Endodermal cell (in vitro differentiated cells): ENCODE data around the gene USF2. TPM values are rescaled to one million over a fixed set of nuclear protein-coding genes. Genes with fewer than 3 reads are reported as not detected.

ENCODE experiments used
- DNase-seq: peaks from one replicate; pipeline ENCODE4 v3.0.0-alpha.2; 2017
- H3K27ac ChIP-seq: 2 replicates; pipeline ENCODE4 v1.5.1; 2013; ENCODE audit warnings: mild to moderate bottlenecking, low read depth, low read length, moderate library complexity
- H3K27me3 ChIP-seq: 2 replicates; pipeline ENCODE4 v1.6.1; 2013; ENCODE audit warnings: mild to moderate bottlenecking, low read length, moderate library complexity; ENCODE audit not compliant: insufficient read depth, control insufficient read depth, poor library complexity, severe bottlenecking
- H3K36me3 ChIP-seq: 2 replicates; pipeline ENCODE4 v1.7.0; 2013; ENCODE audit warnings: mild to moderate bottlenecking, low read length, moderate library complexity; ENCODE audit not compliant: control insufficient read depth, insufficient read depth
- H3K4me1 ChIP-seq: one replicate; pipeline ENCODE4 v1.7.0; 2013; ENCODE audit warnings: low read length; ENCODE audit not compliant: control insufficient read depth, insufficient read depth
- H3K4me3 ChIP-seq: 2 replicates; pipeline ENCODE4 v1.5.1; 2013; ENCODE audit warnings: mild to moderate bottlenecking, low read length, moderate library complexity
- H3K9ac ChIP-seq: 2 replicates; pipeline ENCODE4 v1.6.1; 2013; ENCODE audit warnings: mild to moderate bottlenecking, low read length, moderate library complexity; ENCODE audit not compliant: poor library complexity, severe bottlenecking; ENCODE audit errors: extremely low read depth
- H3K9me3 ChIP-seq: 2 replicates; pipeline ENCODE4 v1.6.1; 2013; ENCODE audit warnings: mild to moderate bottlenecking, low read length, moderate library complexity; ENCODE audit not compliant: control insufficient read depth
- H3K27ac Mint-ChIP-seq: 2 replicates; pipeline ENCODE4 v1.8.0; 2020; ENCODE audit warnings: mixed read lengths
- H3K27me3 Mint-ChIP-seq: 2 replicates; pipeline ENCODE4 v1.8.0; 2021; ENCODE audit warnings: mild to moderate bottlenecking, mixed read lengths; ENCODE audit not compliant: insufficient read depth
- H3K36me3 Mint-ChIP-seq: 2 replicates; pipeline ENCODE4 v1.8.0; 2020; ENCODE audit warnings: low read depth, mixed read lengths
- H3K4me1 Mint-ChIP-seq: 2 replicates; pipeline ENCODE4 v1.8.0; 2020; ENCODE audit warnings: mixed read lengths
- H3K4me3 Mint-ChIP-seq: 2 replicates; pipeline ENCODE4 v1.8.0; 2020; ENCODE audit warnings: mild to moderate bottlenecking, moderate library complexity, mixed read lengths
- H3K9me3 Mint-ChIP-seq: 2 replicates; pipeline ENCODE4 v1.8.0; 2020; ENCODE audit warnings: mild to moderate bottlenecking, mixed read lengths
- WGBS, 2 experiments: methylation state at CpG; one replicate each; pipeline versions ENCODE4 v1.1.5 to v1.1.7; 2013; ENCODE audit warnings: missing lambda C conversion rate in 2 of 2, mixed read lengths in 1 of 2; ENCODE audit not compliant: insufficient coverage in 1 of 2, insufficient read length in 1 of 2; 5-methylcytosine and 5-hydroxymethylcytosine counted together
- total RNA-seq, 2 donors: library from RNA; stranded (reverse); fragmentation: NEBNext Ultra II Directional in 1 of 2; extraction: Animal tissue kit (Norgen Biotek cat#: 25700) in 1 of 2; gene quantifications; 2 replicates in 1 of 2; 3 replicates in 1 of 2; pipeline ENCODE4 v1.2.1, GENCODE V29; 2021
- TF ChIP-seq, protein P1 (sequence below): fragments of 200-600 bp; sonication (generic); conservative IDR thresholded peaks from 2 replicates; pipeline ENCODE4 v1.5.0; 2021; ENCODE audit warnings: antibody characterized with exemption, mild to moderate bottlenecking

USF2 gene
- total RNA-seq, 2 donors from 2014 or later = 111 to 121 TPM

GRCh38 chr19:35322014-35322413, 53.3 kb downstream of the USF2 start:
- WGBS, 2 experiments = 89 to 92% methylated on average over 6 to 8 of the region's 9 CpGs
- no peaks in the 10 kb centered on the region for H3K27me3 Mint-ChIP-seq
- H3K4me1 ChIP-seq = no peaks in the 10 kb centered on the region

DNA sequence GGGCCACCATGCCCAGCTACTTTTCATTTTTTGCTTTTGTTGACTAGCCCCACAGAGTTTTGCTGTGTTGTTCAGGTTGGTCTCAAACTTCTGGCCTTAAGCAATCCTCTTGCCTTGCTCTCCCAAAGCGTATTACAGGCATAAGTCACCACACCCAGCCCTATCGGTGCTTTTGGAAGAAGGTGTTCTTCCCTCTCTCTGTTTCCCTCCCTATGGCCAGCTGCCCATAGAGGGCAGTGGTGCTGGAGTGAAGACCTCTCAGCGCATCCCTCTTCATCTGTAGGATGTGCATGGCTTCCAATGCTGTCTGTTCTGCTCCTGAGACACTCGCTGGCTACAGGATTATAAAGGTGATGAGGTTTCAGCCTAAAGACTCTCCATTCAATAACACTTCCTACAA, 58.9 kb downstream of the USF2 start:
- H3K27me3 ChIP-seq = no peaks in the 10 kb centered on the region
- Mint-ChIP-seq H3K27me3 (no peaks in the 10 kb centered on the region), H3K9me3 (no peaks in the 10 kb centered on the region), H3K36me3 (no peaks in the 10 kb centered on the region), H3K4me1 (no peaks in the 10 kb centered on the region), H3K27ac (no peak overlapping the region), H3K4me3 (no peak overlapping the region)
- H3K36me3 ChIP-seq = no peaks in the 10 kb centered on the region
- no peak overlapping the region for H3K9ac ChIP-seq
- no peak overlapping the region for H3K27ac ChIP-seq
- H3K9me3 ChIP-seq = no peaks in the 10 kb centered on the region
- H3K4me1 ChIP-seq = no peaks in the 10 kb centered on the region
- DNase-seq = peak; percentile 74
- TF ChIP-seq, protein P1, sequence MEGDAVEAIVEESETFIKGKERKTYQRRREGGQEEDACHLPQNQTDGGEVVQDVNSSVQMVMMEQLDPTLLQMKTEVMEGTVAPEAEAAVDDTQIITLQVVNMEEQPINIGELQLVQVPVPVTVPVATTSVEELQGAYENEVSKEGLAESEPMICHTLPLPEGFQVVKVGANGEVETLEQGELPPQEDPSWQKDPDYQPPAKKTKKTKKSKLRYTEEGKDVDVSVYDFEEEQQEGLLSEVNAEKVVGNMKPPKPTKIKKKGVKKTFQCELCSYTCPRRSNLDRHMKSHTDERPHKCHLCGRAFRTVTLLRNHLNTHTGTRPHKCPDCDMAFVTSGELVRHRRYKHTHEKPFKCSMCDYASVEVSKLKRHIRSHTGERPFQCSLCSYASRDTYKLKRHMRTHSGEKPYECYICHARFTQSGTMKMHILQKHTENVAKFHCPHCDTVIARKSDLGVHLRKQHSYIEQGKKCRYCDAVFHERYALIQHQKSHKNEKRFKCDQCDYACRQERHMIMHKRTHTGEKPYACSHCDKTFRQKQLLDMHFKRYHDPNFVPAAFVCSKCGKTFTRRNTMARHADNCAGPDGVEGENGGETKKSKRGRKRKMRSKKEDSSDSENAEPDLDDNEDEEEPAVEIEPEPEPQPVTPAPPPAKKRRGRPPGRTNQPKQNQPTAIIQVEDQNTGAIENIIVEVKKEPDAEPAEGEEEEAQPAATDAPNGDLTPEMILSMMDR = peak; percentile 77
- WGBS, 2 experiments = 83% methylated on average over 4 of the region's 4 CpGs; no CpG with 5 or more reads in 1 of the 2 experiments
- H3K4me3 ChIP-seq = no peak overlapping the region

More at GRCh38 chr19:35322014-35322413, 53.3 kb downstream of the USF2 start:
- Histone ChIP-seq H3K27ac (no peak overlapping the region), H3K36me3 (no peaks in the 10 kb centered on the region), H3K4me3 (no peak overlapping the region), H3K9me3 (peaks cover 7% of the 10 kb centered on the region), H3K9ac (no peak overlapping the region), H3K27me3 (no peaks in the 10 kb centered on the region)
- no peak for DNase-seq
- Mint-ChIP-seq H3K27ac (no peak overlapping the region), H3K9me3 (peaks cover 8% of the 10 kb centered on the region), H3K4me3 (no peak overlapping the region), H3K36me3 (no peaks in the 10 kb centered on the region), H3K4me1 (peaks cover 5% of the 10 kb centered on the region)
- TF ChIP-seq, protein P1 = no peak

DNA sequence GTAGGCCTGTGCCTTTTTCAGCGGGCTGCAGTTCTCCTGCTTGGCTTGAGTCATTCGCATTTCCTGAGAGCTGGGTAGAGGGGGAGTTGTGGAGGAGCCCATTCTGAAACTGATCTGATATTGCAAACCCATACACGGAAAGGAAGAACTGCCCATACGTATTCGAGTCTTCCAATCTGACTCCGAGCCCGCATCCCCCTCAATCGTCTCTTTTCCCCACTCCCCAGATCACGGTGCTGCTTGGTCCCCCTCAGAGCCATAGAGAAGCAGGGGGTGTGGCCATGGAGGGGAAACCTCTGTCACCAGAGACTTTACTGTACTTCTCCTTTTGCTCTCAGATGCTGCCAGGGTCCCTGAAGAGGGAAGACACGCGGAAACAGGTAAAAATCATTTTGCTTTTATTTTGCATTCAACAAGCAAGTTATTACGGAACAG, 60.1 kb downstream of the USF2 start, which contains the start of gene CD22:
CD22 (plus strand) TSS at position 337 of the 435 bp plus-strand sequence. CDS start 2,854 bp downstream, outside the sequence.
- H3K27me3 Mint-ChIP-seq = no peaks in the 10 kb centered on the region
- WGBS, 2 experiments = 76 to 80% methylated on average over 8 to 12 of the region's 12 CpGs
- H3K27ac Mint-ChIP-seq = no peak within 1 kb of the TSS
- no peaks in the 10 kb centered on the region for H3K36me3 Mint-ChIP-seq
- H3K9me3 Mint-ChIP-seq = no peaks in the 10 kb centered on the region
- H3K9ac ChIP-seq = no peak within 1 kb of the TSS
- H3K36me3 ChIP-seq = no peaks in the 10 kb centered on the region
- H3K27me3 ChIP-seq = no peaks in the 10 kb centered on the region
- H3K4me1 ChIP-seq = no peaks in the 10 kb centered on the region
- H3K4me1 Mint-ChIP-seq = no peaks in the 10 kb centered on the region
- no peak for DNase-seq
- no peaks in the 10 kb centered on the region for H3K9me3 ChIP-seq
- no peak within 1 kb of the TSS for H3K4me3 ChIP-seq
- no peak within 1 kb of the TSS for H3K4me3 Mint-ChIP-seq
- TF ChIP-seq, protein P1 = no peak
- no peak within 1 kb of the TSS for H3K27ac ChIP-seq
